Thyroid gland (tissue), 4 donors: ENCODE results near the gene ENTHD1.
"Not testable (repeated sequence)": the region's sequence is repeated elsewhere in the genome, so short reads cannot be mapped to it uniquely, and the experiment has no call there.

Source experiments
- CTCF ChIP-seq, 6 experiments: fragments of 200-600 bp in 3 of 6; fragments of 450-650 bp in 3 of 6; sonication (generic) in 3 of 6; IDR thresholded peaks; one replicate each; pipeline ENCODE4 v1.5.1; 2016 to 2019; ENCODE audit warnings: antibody characterized with exemption in 6 of 6, mild to moderate bottlenecking in 2 of 6, inconsistent platforms in 1 of 6, moderate library complexity in 1 of 6
- POLR2A ChIP-seq, 2 donors: fragments of 450-650 bp; IDR thresholded peaks; one replicate each; pipeline ENCODE4 v1.6.1; 2017; ENCODE audit warnings: antibody characterized with exemption in 2 of 2, mild to moderate bottlenecking in 2 of 2, moderate library complexity in 1 of 2

GRCh38 chr22:39846539-39846938 is 47.0 kb downstream of the ENTHD1 start:
- not testable (repeated sequence) for TF ChIP-seq CTCF, POLR2A (IDR thresholded peaks at IDR 0.05)
